GM23338 (cell line): ENCODE measurements around the gene VPS41. TPM values are rescaled to one million over a fixed set of nuclear protein-coding genes. Genes with fewer than 3 reads are reported as not detected.

ENCODE experiments used
- ATAC-seq: fragments of 200-7000 bp; cut with Tn5 transposase; 3 replicates; pipeline ENCODE4 v1.9.1; 2020
- DNase-seq: peaks from one replicate; pipeline ENCODE4 v3.0.0-alpha.2; 2015; ENCODE audit warnings: low spot score
- H2AFZ ChIP-seq: fragments of 200-600 bp; sonication (generic); 2 replicates; pipeline ENCODE4 v1.8.0; 2016; ENCODE audit warnings: antibody characterized with exemption, mild to moderate bottlenecking, moderate library complexity
- H3F3A ChIP-seq: fragments of 200-600 bp; sonication (generic); replicated peaks from 2 replicates; pipeline ENCODE4 v1.8.0; 2017; ENCODE audit warnings: antibody characterized with exemption, mixed run types, low read depth
- H3K27ac ChIP-seq: fragments of 200-600 bp; sonication (generic); 2 replicates; pipeline ENCODE4 v1.6.1; 2016; ENCODE audit warnings: low read depth
- H3K27me3 ChIP-seq: fragments of 200-600 bp; sonication (generic); 2 replicates; pipeline ENCODE4 v1.8.0; 2016; ENCODE audit warnings: mild to moderate bottlenecking, mixed run types, moderate library complexity; ENCODE audit not compliant: insufficient read depth
- H3K36me3 ChIP-seq: fragments of 200-600 bp; sonication (generic); 2 replicates; pipeline ENCODE4 v1.8.0; 2016; ENCODE audit warnings: mild to moderate bottlenecking; ENCODE audit not compliant: insufficient read depth
- H3K4me1 ChIP-seq: fragments of 200-600 bp; sonication (generic); 2 replicates; pipeline ENCODE4 v1.8.0; 2016; ENCODE audit warnings: mild to moderate bottlenecking, moderate library complexity; ENCODE audit not compliant: insufficient read depth
- H3K4me2 ChIP-seq: fragments of 200-600 bp; sonication (generic); 2 replicates; pipeline ENCODE4 v1.7.1; 2017; ENCODE audit warnings: mixed run types
- H3K4me3 ChIP-seq: fragments of 200-600 bp; sonication (generic); 2 replicates; pipeline ENCODE4 v1.6.1; 2016; ENCODE audit warnings: mixed run types
- H3K79me2 ChIP-seq: fragments of 200-600 bp; sonication (generic); replicated peaks from 2 replicates; pipeline ENCODE4 v1.8.0; 2017; ENCODE audit warnings: mild to moderate bottlenecking; ENCODE audit not compliant: insufficient read depth
- H3K9me2 ChIP-seq: fragments of 200-600 bp; sonication (generic); 2 replicates; pipeline ENCODE4 v1.8.0; 2017; ENCODE audit not compliant: insufficient read depth
- H4K20me1 ChIP-seq: fragments of 200-600 bp; sonication (generic); replicated peaks from 2 replicates; pipeline ENCODE4 v1.8.0; 2017; ENCODE audit warnings: mild to moderate bottlenecking; ENCODE audit not compliant: insufficient read depth
- H3K27ac Mint-ChIP-seq: 2 replicates; pipeline ENCODE4 v1.8.0; 2020; ENCODE audit warnings: inconsistent platforms, mild to moderate bottlenecking, moderate library complexity, mixed read lengths
- H3K27me3 Mint-ChIP-seq: 3 replicates; pipeline ENCODE4 v1.8.0; 2022; ENCODE audit warnings: low read depth, mild to moderate bottlenecking, moderate library complexity, mixed read lengths, inconsistent platforms; ENCODE audit not compliant: insufficient read depth, poor library complexity
- H3K36me3 Mint-ChIP-seq: 3 replicates; pipeline ENCODE4 v1.8.0; 2021; ENCODE audit warnings: low read depth, mild to moderate bottlenecking, inconsistent platforms, moderate library complexity, mixed read lengths
- H3K4me1 Mint-ChIP-seq: 3 replicates; pipeline ENCODE4 v1.8.0; 2020; ENCODE audit warnings: mild to moderate bottlenecking, inconsistent platforms, mixed read lengths
- H3K4me3 Mint-ChIP-seq: 3 replicates; pipeline ENCODE4 v1.8.0; 2021; ENCODE audit warnings: moderate library complexity, mild to moderate bottlenecking, inconsistent platforms, mixed read lengths
- H3K9me3 Mint-ChIP-seq: 3 replicates; pipeline ENCODE4 v1.8.0; 2020; ENCODE audit warnings: moderate library complexity, mild to moderate bottlenecking, inconsistent platforms, mixed read lengths
- CTCF ChIP-seq, 2 experiments: fragments of 200-600 bp in 1 of 2; sonication (generic) in 1 of 2; conservative IDR thresholded peaks; 2 replicates each; pipeline versions ENCODE4 v1.5.1 to v1.6.1; 2016 to 2017; ENCODE audit warnings: antibody characterized with exemption in 2 of 2, low read depth in 2 of 2, mild to moderate bottlenecking in 2 of 2, moderate library complexity in 1 of 2
- EZH2phosphoT487 ChIP-seq: fragments of 200-600 bp; sonication (generic); IDR thresholded peaks from one replicate; pipeline ENCODE4 v1.8.1; 2018; ENCODE audit warnings: antibody characterized with exemption; ENCODE audit not compliant: unreplicated experiment
- JUNB ChIP-seq: IDR thresholded peaks from one replicate; pipeline ENCODE4 v1.6.1; 2016; ENCODE audit warnings: antibody characterized with exemption; ENCODE audit not compliant: unreplicated experiment
- POLR2AphosphoS5 ChIP-seq: IDR thresholded peaks from 2 replicates; pipeline ENCODE4 v1.6.1; 2016; ENCODE audit warnings: antibody characterized with exemption, low read depth
- ZNF114 ChIP-seq: fragments of 250-450 bp; sonication (Bioruptor Pico); IDR thresholded peaks from 2 replicates; pipeline ENCODE4 v1.5.0; 2020; ENCODE audit warnings: mild to moderate bottlenecking, moderate library complexity
- ZNF331 ChIP-seq: fragments of 250-450 bp; sonication (Bioruptor Pico); IDR thresholded peaks from 2 replicates; pipeline ENCODE4 v1.5.0; 2020; ENCODE audit warnings: low read depth, mild to moderate bottlenecking, moderate library complexity
- polyA plus RNA-seq: library from polyadenylated mRNA; unstranded; fragments of >200 nt; fragmentation: Nextera tagmentation; extraction: Ambion mirVana; gene quantifications from 2 replicates; pipeline ENCODE4 v1.2.1, GENCODE V29; 2016
- total RNA-seq: library from RNA; depleted of rRNA; stranded (reverse); fragments of >200 nt; shearing (Covaris generic); gene quantifications from 2 replicates; pipeline ENCODE4 v1.2.3, GENCODE V29; 2014
- TF ChIP-seq, protein P1 (sequence below): IDR thresholded peaks from one replicate; pipeline ENCODE4 v1.6.1; 2018; ENCODE audit warnings: antibody characterized with exemption; ENCODE audit not compliant: unreplicated experiment

VPS41 gene
- total and polyA plus RNA-seq, 2 experiments from 2014 or later, result 20.2 to 41.2 TPM

DNA sequence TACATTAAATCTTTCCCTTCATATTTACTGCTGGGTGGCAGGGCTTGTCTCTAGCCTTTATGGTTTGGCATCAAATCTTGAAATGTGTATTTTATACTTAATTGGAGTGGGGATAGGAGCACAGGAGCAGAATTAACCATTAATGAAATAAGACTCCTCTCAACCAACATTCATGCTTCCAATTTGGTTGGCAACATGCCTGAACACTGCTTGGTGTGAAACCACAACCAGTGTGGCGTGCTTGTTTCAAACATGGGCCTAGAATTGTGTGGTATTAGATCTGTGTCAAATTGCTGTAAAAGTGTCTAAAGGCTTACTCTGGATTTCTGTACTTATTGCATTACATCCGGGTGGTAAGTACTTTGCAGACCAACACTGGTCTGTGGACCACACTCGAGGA is 25.1 kb upstream of the VPS41 start (continued):
- no peak for TF ChIP-seq CTCF (conservative IDR thresholded peaks at IDR 0.05; ENCODE audit: low read depth in 2 of 2)
- no peak for TF ChIP-seq JUNB
- TF ChIP-seq ZNF331 (CRISPR knock-in tag), result no peak
- TF ChIP-seq ZNF114 (CRISPR knock-in tag), result no peak
- TF ChIP-seq, protein P1, sequence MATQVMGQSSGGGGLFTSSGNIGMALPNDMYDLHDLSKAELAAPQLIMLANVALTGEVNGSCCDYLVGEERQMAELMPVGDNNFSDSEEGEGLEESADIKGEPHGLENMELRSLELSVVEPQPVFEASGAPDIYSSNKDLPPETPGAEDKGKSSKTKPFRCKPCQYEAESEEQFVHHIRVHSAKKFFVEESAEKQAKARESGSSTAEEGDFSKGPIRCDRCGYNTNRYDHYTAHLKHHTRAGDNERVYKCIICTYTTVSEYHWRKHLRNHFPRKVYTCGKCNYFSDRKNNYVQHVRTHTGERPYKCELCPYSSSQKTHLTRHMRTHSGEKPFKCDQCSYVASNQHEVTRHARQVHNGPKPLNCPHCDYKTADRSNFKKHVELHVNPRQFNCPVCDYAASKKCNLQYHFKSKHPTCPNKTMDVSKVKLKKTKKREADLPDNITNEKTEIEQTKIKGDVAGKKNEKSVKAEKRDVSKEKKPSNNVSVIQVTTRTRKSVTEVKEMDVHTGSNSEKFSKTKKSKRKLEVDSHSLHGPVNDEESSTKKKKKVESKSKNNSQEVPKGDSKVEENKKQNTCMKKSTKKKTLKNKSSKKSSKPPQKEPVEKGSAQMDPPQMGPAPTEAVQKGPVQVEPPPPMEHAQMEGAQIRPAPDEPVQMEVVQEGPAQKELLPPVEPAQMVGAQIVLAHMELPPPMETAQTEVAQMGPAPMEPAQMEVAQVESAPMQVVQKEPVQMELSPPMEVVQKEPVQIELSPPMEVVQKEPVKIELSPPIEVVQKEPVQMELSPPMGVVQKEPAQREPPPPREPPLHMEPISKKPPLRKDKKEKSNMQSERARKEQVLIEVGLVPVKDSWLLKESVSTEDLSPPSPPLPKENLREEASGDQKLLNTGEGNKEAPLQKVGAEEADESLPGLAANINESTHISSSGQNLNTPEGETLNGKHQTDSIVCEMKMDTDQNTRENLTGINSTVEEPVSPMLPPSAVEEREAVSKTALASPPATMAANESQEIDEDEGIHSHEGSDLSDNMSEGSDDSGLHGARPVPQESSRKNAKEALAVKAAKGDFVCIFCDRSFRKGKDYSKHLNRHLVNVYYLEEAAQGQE, result no peak
- TF ChIP-seq EZH2phosphoT487, result no peak
- TF ChIP-seq POLR2AphosphoS5, result no peak

DNA sequence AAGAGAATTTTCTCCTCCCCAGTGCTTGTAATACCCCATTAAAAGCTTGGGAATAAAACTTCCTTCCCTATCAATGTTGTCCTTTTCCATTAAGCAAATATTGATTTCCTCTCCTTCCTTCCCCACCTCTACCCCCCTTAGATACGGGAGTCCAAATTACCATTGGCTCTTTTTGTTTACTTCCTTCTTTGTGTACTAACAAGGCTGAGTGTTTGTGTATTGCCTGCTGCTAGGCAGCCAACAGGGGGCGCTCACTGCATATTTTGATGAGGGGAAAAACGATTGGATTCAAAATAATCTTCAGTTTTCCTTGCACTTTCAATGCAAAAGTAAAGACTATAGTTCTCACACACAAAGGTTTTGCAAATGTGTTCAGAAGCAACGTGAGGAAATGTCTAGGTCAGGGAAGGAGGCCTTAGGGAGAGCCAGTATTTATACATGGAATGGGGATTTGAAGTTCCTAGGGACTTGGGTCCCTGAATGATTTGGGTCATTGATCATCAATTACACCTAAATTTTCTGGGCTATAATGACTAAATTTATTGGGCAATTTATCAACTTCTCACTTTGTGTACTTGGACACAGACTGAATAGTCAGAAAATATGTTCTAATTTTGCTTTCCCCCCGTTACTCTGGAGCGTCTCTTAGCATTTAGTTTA is 23.6 kb upstream of the VPS41 start:
- ATAC-seq, result peak; percentile 91
- Histone ChIP-seq H3K9me2 (no peaks in the 10 kb centered on the region), H4K20me1 (no peaks in the 10 kb centered on the region), H3K27ac (no peak overlapping the region), H2AFZ (no peak overlapping the region), H3K79me2 (no peaks in the 10 kb centered on the region), H3K4me2 (no peak overlapping the region), H3F3A (no peaks in the 10 kb centered on the region), H3K36me3 (no peaks in the 10 kb centered on the region), H3K4me3 (no peak overlapping the region), H3K27me3 (no peaks in the 10 kb centered on the region), H3K4me1 (peaks cover 9% of the 10 kb centered on the region; the same call in 1 of the 2 replicates)
- Mint-ChIP-seq H3K27me3 (peaks cover 5% of the 10 kb centered on the region), H3K4me3 (0 out of 3 replicates have a peak overlapping the region, but pooled peaks have one; percentile 13), H3K9me3 (no peaks in the 10 kb centered on the region; the same call in 2 of the 3 replicates), H3K27ac (peak overlapping the region; percentile 77), H3K4me1 (peaks cover 21% of the 10 kb centered on the region), H3K36me3 (no peaks in the 10 kb centered on the region)
- peak; percentile 88 for DNase-seq
- TF ChIP-seq JUNB (no peak), CTCF (conservative IDR thresholded peaks at IDR 0.05; ENCODE audit: low read depth in 2 of 2) (peak; percentile 85 to 100)
